ENCODE data around the gene DHX58. TPM values are rescaled to one million over a fixed set of nuclear protein-coding genes. Genes with fewer than 3 reads are reported as not detected.
"Not testable (repeated sequence)": the region's sequence is repeated elsewhere in the genome, so short reads cannot be mapped to it uniquely, and the experiment has no call there.

Gene DHX58
- total RNA-seq, 1 donor from 2014 or later = 0.41 TPM

DNA sequence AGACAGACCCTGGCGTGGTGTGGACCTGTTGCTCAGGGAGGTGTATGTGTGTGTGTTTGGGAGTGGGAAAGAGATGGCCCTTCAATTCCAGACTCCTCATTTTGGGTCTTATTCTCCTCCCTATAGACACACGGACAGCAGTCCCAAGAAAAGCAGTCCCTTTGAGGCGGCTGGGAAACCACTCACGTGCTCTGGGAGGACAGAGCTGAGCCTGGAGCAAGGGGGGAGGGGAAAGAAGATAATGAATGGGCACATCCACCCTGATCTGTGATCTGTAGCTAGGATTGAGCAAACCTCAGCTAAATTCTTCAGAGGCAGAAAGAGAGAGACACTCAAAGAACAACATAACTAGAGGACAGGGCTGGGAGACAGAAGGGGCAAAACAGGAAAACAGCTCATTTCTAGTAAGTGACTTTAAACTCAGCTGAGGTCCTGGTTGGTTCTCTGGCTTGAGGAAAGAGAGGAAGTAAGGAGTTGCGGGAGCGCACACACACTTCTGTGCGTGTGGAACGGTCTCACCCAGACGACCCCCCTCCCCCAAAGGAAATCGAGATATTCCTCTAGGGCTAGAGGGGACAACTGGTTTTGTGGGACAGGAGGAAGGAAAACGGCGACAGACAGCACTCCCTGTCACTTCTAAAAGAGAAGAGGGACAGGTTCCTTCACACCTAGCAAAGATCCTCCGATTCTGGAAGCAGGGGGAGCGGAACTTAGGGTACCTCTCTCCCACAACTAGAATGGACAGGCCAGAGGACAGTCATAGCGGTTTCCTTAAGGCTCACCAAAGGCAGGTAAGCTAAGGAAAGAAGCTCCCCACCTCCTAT, 41.6 kb upstream of the DHX58 start:
- peak overlapping the region; percentile 100 for H3K4me3 Mint-ChIP-seq (ENCODE audit: unreplicated experiment)
- DNase-seq (ENCODE audit: low spot score) = no peak
- peaks cover 19% of the 10 kb centered on the region for H3K27me3 Mint-ChIP-seq (ENCODE audit: unreplicated experiment)
- H3K27ac Mint-ChIP-seq (ENCODE audit: unreplicated experiment) = peak overlapping the region; percentile 99
- TF ChIP-seq CTCF (IDR thresholded peaks at IDR 0.05; ENCODE audit: unreplicated experiment) = no peak
- peaks cover 29% of the 10 kb centered on the region for H3K4me1 Mint-ChIP-seq (ENCODE audit: unreplicated experiment)
- H3K9me3 Mint-ChIP-seq (ENCODE audit: unreplicated experiment) = no peaks in the 10 kb centered on the region
- peaks cover 12% of the 10 kb centered on the region for H3K36me3 Mint-ChIP-seq (ENCODE audit: low read depth, unreplicated experiment)

DNA sequence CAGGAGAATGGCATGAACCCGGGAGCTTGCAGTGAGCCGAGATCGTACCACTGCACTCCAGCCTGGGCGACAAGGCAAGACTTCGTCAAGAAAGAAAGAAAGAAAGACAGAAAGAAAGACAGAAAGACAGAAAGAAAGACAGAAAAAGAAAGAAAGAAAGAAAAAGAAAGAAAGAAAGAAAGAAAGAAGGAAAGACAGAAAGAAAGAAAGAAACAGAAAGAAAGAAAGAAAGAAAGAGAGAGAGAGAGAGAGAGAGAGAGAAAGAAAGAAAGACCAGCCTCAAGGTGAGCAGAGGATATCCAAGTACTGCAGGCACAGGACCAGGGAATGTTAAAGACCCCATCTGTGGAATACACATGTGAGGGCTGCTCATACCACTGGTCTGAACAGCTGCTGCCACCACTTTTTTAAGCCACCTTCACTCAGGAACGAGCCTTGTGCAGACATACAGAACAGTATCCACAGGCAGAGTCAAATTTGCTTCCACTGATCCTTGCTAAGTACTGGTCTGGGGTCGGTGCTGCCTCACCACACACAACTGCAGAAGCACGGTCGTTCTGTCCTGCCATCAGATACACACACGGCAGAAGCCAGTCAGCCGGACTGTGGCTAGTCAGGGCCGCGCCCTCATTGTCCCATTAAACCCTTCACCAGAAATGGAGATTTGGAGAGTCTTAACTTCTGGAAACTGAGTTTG, 34.5 kb upstream of the DHX58 start:
- Mint-ChIP-seq H3K9me3 (ENCODE audit: unreplicated experiment) (no peaks in the 10 kb centered on the region), H3K36me3 (ENCODE audit: low read depth, unreplicated experiment) (peaks cover 24% of the 10 kb centered on the region), H3K4me1 (ENCODE audit: unreplicated experiment) (peaks cover 16% of the 10 kb centered on the region), H3K27me3 (ENCODE audit: unreplicated experiment) (peaks cover 6% of the 10 kb centered on the region), H3K27ac (ENCODE audit: unreplicated experiment) (peak overlapping the region; percentile 31), H3K4me3 (ENCODE audit: unreplicated experiment) (no peak overlapping the region)
- no peak for DNase-seq (ENCODE audit: low spot score)
- no peak for TF ChIP-seq CTCF (IDR thresholded peaks at IDR 0.05; ENCODE audit: unreplicated experiment)

DNA sequence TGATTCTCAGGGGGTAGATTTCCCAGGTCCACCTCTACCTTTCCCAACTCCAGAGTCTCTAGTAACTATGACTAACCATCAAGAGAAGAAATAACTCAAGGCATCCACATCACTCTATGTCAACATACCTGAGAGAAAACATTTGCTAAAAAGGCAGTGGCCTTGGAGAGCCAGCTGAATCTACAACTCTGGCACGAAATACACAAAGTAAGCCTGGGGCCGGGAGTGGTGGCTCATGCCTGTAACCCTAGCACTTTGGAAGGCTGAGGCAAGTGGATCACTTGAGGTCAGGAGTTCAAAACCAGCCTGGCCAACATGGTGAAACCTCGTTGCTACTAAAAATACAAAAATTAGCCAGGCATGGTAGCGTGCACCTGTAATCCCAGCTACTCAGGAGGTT, 30.6 kb upstream of the DHX58 start:
- DNase-seq (ENCODE audit: low spot score); H3K27me3 Mint-ChIP-seq (ENCODE audit: unreplicated experiment); H3K9me3 Mint-ChIP-seq (ENCODE audit: unreplicated experiment): not testable (repeated sequence)
- Mint-ChIP-seq H3K4me1 (ENCODE audit: unreplicated experiment) (peaks cover 19% of the 10 kb centered on the region), H3K27ac (ENCODE audit: unreplicated experiment) (peak overlapping the region; percentile 5), H3K4me3 (ENCODE audit: unreplicated experiment) (peak overlapping the region; percentile 38), H3K36me3 (ENCODE audit: low read depth, unreplicated experiment) (peaks cover 17% of the 10 kb centered on the region)

DNA sequence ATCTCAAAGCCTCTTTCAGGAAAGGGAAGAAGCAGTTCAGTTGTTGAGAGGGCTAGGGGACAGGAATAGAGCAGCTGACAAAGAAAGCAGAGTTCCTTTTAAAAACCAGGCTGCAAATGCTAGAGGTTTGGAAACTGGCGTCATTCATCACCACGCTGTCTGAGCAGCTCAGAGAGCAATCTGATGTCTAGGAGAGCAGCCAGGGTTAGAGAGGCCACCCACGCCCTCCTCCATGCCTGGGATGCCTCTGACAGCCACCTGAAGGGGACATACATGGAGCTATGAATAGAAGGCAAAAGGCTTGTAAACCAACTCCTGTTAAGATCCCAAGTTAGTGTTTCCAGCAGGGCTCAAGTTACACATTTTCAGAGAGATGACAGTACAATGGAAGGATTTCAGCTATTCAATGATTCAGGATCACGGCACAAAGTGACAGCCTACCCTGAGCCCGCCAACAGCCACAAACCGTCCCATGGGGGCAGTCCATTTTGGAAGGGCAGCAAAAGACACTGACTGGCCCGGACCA, 29.9 kb upstream of the DHX58 start:
- no peak for DNase-seq (ENCODE audit: low spot score)
- Mint-ChIP-seq H3K27me3 (ENCODE audit: unreplicated experiment) (peaks cover 4% of the 10 kb centered on the region), H3K27ac (ENCODE audit: unreplicated experiment) (peak overlapping the region; percentile 21), H3K36me3 (ENCODE audit: low read depth, unreplicated experiment) (peaks cover 13% of the 10 kb centered on the region), H3K4me3 (ENCODE audit: unreplicated experiment) (peak overlapping the region; percentile 47), H3K4me1 (ENCODE audit: unreplicated experiment) (peaks cover 22% of the 10 kb centered on the region), H3K9me3 (ENCODE audit: unreplicated experiment) (no peaks in the 10 kb centered on the region)
- TF ChIP-seq CTCF (IDR thresholded peaks at IDR 0.05; ENCODE audit: unreplicated experiment) = no peak

DNA sequence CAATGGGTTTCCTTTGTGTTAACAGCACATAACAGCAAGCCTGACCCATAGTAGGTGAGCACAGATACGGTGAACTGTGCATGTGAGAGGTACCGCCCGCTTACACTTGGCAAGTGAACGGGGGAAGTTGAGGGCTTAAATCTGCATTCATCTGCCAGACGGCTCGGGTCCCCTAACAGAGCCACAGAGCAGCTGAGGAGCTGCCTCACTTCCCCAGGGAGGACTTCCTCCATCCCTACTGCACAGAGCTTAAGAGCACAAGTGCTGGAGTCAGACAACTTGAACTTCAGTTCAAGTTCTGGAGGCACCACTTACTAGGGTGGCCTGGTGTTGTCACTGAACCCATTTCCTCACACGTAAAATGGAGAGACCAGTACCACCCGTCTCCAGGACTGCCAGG, 28.9 kb upstream of the DHX58 start:
- H3K27ac Mint-ChIP-seq (ENCODE audit: unreplicated experiment) = no peak overlapping the region
- no peaks in the 10 kb centered on the region for H3K9me3 Mint-ChIP-seq (ENCODE audit: unreplicated experiment)
- TF ChIP-seq CTCF (IDR thresholded peaks at IDR 0.05; ENCODE audit: unreplicated experiment) = no peak
- no peaks in the 10 kb centered on the region for H3K27me3 Mint-ChIP-seq (ENCODE audit: unreplicated experiment)
- DNase-seq (ENCODE audit: low spot score) = no peak
- no peak overlapping the region for H3K4me3 Mint-ChIP-seq (ENCODE audit: unreplicated experiment)
- peaks cover 12% of the 10 kb centered on the region for H3K36me3 Mint-ChIP-seq (ENCODE audit: low read depth, unreplicated experiment)
- H3K4me1 Mint-ChIP-seq (ENCODE audit: unreplicated experiment) = peaks cover 26% of the 10 kb centered on the region

DNA sequence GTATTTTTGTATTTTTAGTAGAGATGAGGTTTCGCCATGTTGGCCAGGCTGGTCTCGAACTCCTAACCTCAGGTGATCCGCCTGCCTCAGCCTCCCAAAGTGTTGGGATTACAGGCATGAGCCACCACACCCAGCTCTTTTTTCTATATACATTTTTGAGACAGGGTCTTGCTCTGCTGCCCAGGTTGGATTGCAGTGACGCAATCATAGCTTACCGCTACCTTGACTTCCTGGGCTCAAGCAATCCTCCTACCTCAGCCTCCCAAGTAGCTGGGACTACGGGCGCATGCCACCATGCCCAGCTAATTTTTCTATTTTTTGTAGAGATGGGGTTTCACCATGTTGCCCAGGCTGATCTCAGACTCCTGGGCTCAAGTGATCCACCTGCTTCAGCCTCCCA, 28.2 kb upstream of the DHX58 start:
- H3K4me1 Mint-ChIP-seq (ENCODE audit: unreplicated experiment) = peaks cover 33% of the 10 kb centered on the region

More for the DNA sequence above, 28.2 kb upstream of the DHX58 start:
- H3K27me3 Mint-ChIP-seq (ENCODE audit: unreplicated experiment); H3K9me3 Mint-ChIP-seq (ENCODE audit: unreplicated experiment); DNase-seq (ENCODE audit: low spot score); H3K4me3 Mint-ChIP-seq (ENCODE audit: unreplicated experiment); H3K27ac Mint-ChIP-seq (ENCODE audit: unreplicated experiment): not testable (repeated sequence)
- peaks cover 14% of the 10 kb centered on the region for H3K36me3 Mint-ChIP-seq (ENCODE audit: low read depth, unreplicated experiment)
